K562 (cell line): ENCODE results near the gene EIF2AK3. TPM values are rescaled to one million over a fixed set of nuclear protein-coding genes. Genes with fewer than 3 reads are reported as not detected.

ENCODE experiments used
- DACH1 ChIP-seq: fragments of 450-650 bp; IDR thresholded peaks from 2 replicates; pipeline ENCODE4 v1.6.1; 2018; ENCODE audit not compliant: partially characterized antibody
- DDX20 ChIP-seq: fragments of 450-650 bp; IDR thresholded peaks from 2 replicates; pipeline ENCODE4 v1.6.1; 2016; ENCODE audit warnings: missing genetic modification characterization, low read depth, mild to moderate bottlenecking, missing compliant biosample characterization, moderate library complexity
- FOS ChIP-seq: IDR thresholded peaks from 3 replicates; pipeline ENCODE4 v1.6.1; 2011; ENCODE audit not compliant: insufficient read length; ENCODE audit errors: extremely low read depth
- GABPB1 ChIP-seq: sonication (generic); formaldehyde crosslinking; IDR thresholded peaks from 2 replicates; pipeline ENCODE4 v1.8.0; 2022; ENCODE audit warnings: mild to moderate bottlenecking, missing genetic modification reagents
- MYBL2 ChIP-seq, 2 experiments: fragments of 450-650 bp in 1 of 2; sonication (generic) in 1 of 2; formaldehyde crosslinking in 1 of 2; IDR thresholded peaks; 2 replicates each; pipeline versions ENCODE4 v1.6.1 to v1.8.1; 2017 to 2022; ENCODE audit warnings: borderline replicate concordance in 1 of 2, inconsistent platforms in 1 of 2, low read depth in 1 of 2, mild to moderate bottlenecking in 1 of 2, missing genetic modification reagents in 1 of 2, moderate library complexity in 1 of 2
- NBN ChIP-seq: fragments of 450-650 bp; IDR thresholded peaks from 2 replicates; pipeline ENCODE4 v1.6.1; 2016; ENCODE audit warnings: low read depth, mild to moderate bottlenecking
- NFIX ChIP-seq: fragments of 250-450 bp; sonication (Bioruptor Pico); IDR thresholded peaks from 2 replicates; pipeline ENCODE4 v1.4.0; 2020; ENCODE audit warnings: low read depth, mild to moderate bottlenecking, moderate library complexity
- NR4A1 ChIP-seq, 2 experiments: fragments of 250-450 bp in 1 of 2; fragments of 450-650 bp in 1 of 2; sonication (Bioruptor Pico) in 1 of 2; IDR thresholded peaks; 2 replicates each; pipeline versions ENCODE4 v1.4.0 to v1.6.1; 2016 to 2020; ENCODE audit warnings: mild to moderate bottlenecking in 2 of 2, missing compliant biosample characterization in 1 of 2, missing genetic modification characterization in 1 of 2, moderate library complexity in 1 of 2
- POLR3G ChIP-seq: IDR thresholded peaks from 2 replicates; pipeline ENCODE4 v1.6.1; 2011; ENCODE audit not compliant: insufficient read length, insufficient replicate concordance; ENCODE audit errors: extremely low read depth
- SMAD3 ChIP-seq: fragments of 450-650 bp; formaldehyde crosslinking; conservative IDR thresholded peaks from 2 replicates; pipeline ENCODE4 v1.4.0; 2020; ENCODE audit warnings: mild to moderate bottlenecking
- ZBTB1 ChIP-seq: sonication (generic); formaldehyde crosslinking; IDR thresholded peaks from 2 replicates; pipeline ENCODE4 v1.8.1; 2023; ENCODE audit warnings: missing genetic modification reagents, low read depth, mild to moderate bottlenecking, borderline replicate concordance
- ZC3H4 ChIP-seq: sonication (generic); formaldehyde crosslinking; IDR thresholded peaks from 2 replicates; pipeline ENCODE4 v1.9.0; 2021; ENCODE audit warnings: missing genetic modification reagents, borderline replicate concordance
- ZEB2 ChIP-seq: fragments of 450-650 bp; IDR thresholded peaks from 2 replicates; pipeline ENCODE4 v1.6.1; 2016
- polyA plus RNA-seq, 8 experiments: library from polyadenylated mRNA; depleted of rRNA in 4 of 8; stranded (reverse) in 5 of 8; unstranded in 3 of 8; fragments of >200 nt; fragmentation: Nextera tagmentation in 2 of 8; fragmentation: Illumina TruSeq in 1 of 8; extraction: Ambion mirVana in 2 of 8; extraction: Trizol in 1 of 8; gene quantifications; 2 replicates each; pipeline versions ENCODE4 v1.2.1 to v1.2.3, GENCODE V29; 2011 to 2014; ENCODE audit warnings: inconsistent platforms in 1 of 8, missing spikeins in 1 of 8
- total RNA-seq, 7 experiments: library from RNA; depleted of rRNA in 6 of 7; stranded (reverse); fragments of >200 nt in 6 of 7; fragmentation: Illumina TruSeq in 2 of 7; extraction: Trizol in 2 of 7; gene quantifications; 2 replicates each; pipeline versions ENCODE4 v1.2.1 to v1.2.3, GENCODE V29; 2011 to 2021; ENCODE audit warnings: low replicate concordance in 1 of 7
- TF ChIP-seq, protein P1 (sequence below): fragments of 450-650 bp; IDR thresholded peaks from 2 replicates; pipeline ENCODE4 v1.6.1; 2017; ENCODE audit warnings: antibody characterized with exemption
- TF ChIP-seq, protein P2 (sequence below), 2 experiments: fragments of 450-650 bp; formaldehyde crosslinking in 1 of 2; IDR thresholded peaks; 2 replicates each; pipeline versions ENCODE4 v1.4.0 to v1.6.1; 2014 to 2020; ENCODE audit warnings: mild to moderate bottlenecking in 2 of 2, borderline replicate concordance in 1 of 2, low read depth in 1 of 2
- TF ChIP-seq, protein P3 (sequence below): sonication (generic); formaldehyde crosslinking; IDR thresholded peaks from 2 replicates; pipeline ENCODE4 v1.8.0; 2023; ENCODE audit warnings: mild to moderate bottlenecking, missing genetic modification reagents

Gene EIF2AK3
- total and polyA plus RNA-seq, 9 of the 15 experiments (the other 6 are each of a cell fraction or from before 2014, with no cell fraction given) = 1.7 to 11.6 (median 7.4) TPM

DNA sequence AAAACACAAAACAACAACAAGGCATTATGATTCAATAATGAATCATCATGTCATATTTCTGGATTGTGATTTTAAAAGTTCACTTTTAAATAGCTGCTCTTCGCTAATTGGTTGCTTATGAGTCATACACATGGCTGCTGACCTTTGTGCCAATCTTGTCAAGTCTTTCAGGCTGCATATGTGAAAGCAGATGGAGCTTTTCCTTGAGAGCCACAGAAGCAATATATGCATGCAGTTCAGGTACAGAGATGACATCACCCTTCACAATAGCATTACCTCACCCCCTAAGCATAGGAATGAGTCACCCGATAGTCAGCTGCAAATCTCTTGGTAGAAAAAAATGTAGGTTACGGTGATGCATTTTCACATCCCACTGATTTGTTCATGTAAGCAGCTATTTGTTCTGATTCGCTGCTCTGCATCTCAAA is 27.2 kb downstream of the EIF2AK3 start (continued):
- TF ChIP-seq, protein P1, sequence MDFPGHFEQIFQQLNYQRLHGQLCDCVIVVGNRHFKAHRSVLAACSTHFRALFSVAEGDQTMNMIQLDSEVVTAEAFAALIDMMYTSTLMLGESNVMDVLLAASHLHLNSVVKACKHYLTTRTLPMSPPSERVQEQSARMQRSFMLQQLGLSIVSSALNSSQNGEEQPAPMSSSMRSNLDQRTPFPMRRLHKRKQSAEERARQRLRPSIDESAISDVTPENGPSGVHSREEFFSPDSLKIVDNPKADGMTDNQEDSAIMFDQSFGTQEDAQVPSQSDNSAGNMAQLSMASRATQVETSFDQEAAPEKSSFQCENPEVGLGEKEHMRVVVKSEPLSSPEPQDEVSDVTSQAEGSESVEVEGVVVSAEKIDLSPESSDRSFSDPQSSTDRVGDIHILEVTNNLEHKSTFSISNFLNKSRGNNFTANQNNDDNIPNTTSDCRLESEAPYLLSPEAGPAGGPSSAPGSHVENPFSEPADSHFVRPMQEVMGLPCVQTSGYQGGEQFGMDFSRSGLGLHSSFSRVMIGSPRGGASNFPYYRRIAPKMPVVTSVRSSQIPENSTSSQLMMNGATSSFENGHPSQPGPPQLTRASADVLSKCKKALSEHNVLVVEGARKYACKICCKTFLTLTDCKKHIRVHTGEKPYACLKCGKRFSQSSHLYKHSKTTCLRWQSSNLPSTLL = no peak
- TF ChIP-seq ZEB2 = peak; percentile 43; the same call in 1 of the 2 replicates
- TF ChIP-seq, protein P2, sequence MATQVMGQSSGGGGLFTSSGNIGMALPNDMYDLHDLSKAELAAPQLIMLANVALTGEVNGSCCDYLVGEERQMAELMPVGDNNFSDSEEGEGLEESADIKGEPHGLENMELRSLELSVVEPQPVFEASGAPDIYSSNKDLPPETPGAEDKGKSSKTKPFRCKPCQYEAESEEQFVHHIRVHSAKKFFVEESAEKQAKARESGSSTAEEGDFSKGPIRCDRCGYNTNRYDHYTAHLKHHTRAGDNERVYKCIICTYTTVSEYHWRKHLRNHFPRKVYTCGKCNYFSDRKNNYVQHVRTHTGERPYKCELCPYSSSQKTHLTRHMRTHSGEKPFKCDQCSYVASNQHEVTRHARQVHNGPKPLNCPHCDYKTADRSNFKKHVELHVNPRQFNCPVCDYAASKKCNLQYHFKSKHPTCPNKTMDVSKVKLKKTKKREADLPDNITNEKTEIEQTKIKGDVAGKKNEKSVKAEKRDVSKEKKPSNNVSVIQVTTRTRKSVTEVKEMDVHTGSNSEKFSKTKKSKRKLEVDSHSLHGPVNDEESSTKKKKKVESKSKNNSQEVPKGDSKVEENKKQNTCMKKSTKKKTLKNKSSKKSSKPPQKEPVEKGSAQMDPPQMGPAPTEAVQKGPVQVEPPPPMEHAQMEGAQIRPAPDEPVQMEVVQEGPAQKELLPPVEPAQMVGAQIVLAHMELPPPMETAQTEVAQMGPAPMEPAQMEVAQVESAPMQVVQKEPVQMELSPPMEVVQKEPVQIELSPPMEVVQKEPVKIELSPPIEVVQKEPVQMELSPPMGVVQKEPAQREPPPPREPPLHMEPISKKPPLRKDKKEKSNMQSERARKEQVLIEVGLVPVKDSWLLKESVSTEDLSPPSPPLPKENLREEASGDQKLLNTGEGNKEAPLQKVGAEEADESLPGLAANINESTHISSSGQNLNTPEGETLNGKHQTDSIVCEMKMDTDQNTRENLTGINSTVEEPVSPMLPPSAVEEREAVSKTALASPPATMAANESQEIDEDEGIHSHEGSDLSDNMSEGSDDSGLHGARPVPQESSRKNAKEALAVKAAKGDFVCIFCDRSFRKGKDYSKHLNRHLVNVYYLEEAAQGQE (IDR thresholded peaks at IDR 0.05; ENCODE audit: borderline replicate concordance) = peak; percentile 8; the same call in 1 of the 2 replicates
- TF ChIP-seq, protein P2 (CRISPR knock-in tag; IDR thresholded peaks at IDR 0.05; ENCODE audit: low read depth) = no peak
- no peak for TF ChIP-seq DDX20 (tag)
- no peak for TF ChIP-seq ZBTB1
- TF ChIP-seq ZC3H4 (CRISPR knock-in tag) = no peak
- TF ChIP-seq GABPB1 (CRISPR knock-in tag) = no peak
- TF ChIP-seq, protein P3, sequence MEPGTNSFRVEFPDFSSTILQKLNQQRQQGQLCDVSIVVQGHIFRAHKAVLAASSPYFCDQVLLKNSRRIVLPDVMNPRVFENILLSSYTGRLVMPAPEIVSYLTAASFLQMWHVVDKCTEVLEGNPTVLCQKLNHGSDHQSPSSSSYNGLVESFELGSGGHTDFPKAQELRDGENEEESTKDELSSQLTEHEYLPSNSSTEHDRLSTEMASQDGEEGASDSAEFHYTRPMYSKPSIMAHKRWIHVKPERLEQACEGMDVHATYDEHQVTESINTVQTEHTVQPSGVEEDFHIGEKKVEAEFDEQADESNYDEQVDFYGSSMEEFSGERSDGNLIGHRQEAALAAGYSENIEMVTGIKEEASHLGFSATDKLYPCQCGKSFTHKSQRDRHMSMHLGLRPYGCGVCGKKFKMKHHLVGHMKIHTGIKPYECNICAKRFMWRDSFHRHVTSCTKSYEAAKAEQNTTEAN = no peak
- no peak for TF ChIP-seq NR4A1 (CRISPR knock-in tag; IDR thresholded peaks at IDR 0.05)
- TF ChIP-seq NR4A1 (tag; IDR thresholded peaks at IDR 0.05) = no peak
- 0 out of 2 replicates have a peak, but pooled peaks have one; percentile 27 for TF ChIP-seq NBN
- TF ChIP-seq SMAD3 (CRISPR knock-in tag) = no peak
- no peak for TF ChIP-seq NFIX (CRISPR knock-in tag)
- TF ChIP-seq POLR3G = no peak
- TF ChIP-seq DACH1 = peak; percentile 60
- peak; percentile 70 for TF ChIP-seq MYBL2 (IDR thresholded peaks at IDR 0.05; ENCODE audit: low read depth)
- TF ChIP-seq MYBL2 (CRISPR knock-in tag; IDR thresholded peaks at IDR 0.05; ENCODE audit: borderline replicate concordance) = no peak
- peak; percentile 75 for TF ChIP-seq FOS
